Activated naive CD4-positive, alpha-beta T cell treated with anti-CD3 and anti-CD28 coated beads, Interleukin-2, amount 50 U/mL, for 24 hours (primary cell): ENCODE data around the gene ZNF506.
"Not testable (repeated sequence)": the region's sequence is repeated elsewhere in the genome, so short reads cannot be mapped to it uniquely, and the experiment has no call there.

ENCODE experiments used
- H3K27ac Mint-ChIP-seq: one replicate; pipeline ENCODE4 v1.8.0; 2021; ENCODE audit warnings: mild to moderate bottlenecking, mixed read lengths
- H3K27me3 Mint-ChIP-seq: one replicate; pipeline ENCODE4 v1.8.0; 2021; ENCODE audit warnings: mixed read lengths
- H3K36me3 Mint-ChIP-seq: one replicate; pipeline ENCODE4 v1.8.0; 2021; ENCODE audit warnings: mixed read lengths
- H3K4me1 Mint-ChIP-seq: one replicate; pipeline ENCODE4 v1.8.0; 2021; ENCODE audit warnings: mixed read lengths
- H3K4me3 Mint-ChIP-seq: one replicate; pipeline ENCODE4 v1.8.0; 2021; ENCODE audit warnings: mild to moderate bottlenecking, mixed read lengths
- H3K9me3 Mint-ChIP-seq: one replicate; pipeline ENCODE4 v1.8.0; 2021; ENCODE audit warnings: mixed read lengths

Gene ZNF506

GRCh38 chr19:19751846-19752245 lies 69.7 kb downstream of the ZNF506 start:
- Mint-ChIP-seq H3K36me3 (no peaks in the 10 kb centered on the region), H3K4me1 (no peaks in the 10 kb centered on the region), H3K9me3 (no peaks in the 10 kb centered on the region), H3K27me3 (no peaks in the 10 kb centered on the region), H3K27ac (no peak overlapping the region), H3K4me3 (no peak overlapping the region)

GRCh38 chr19:19750842-19751790 lies 70.4 kb downstream of the ZNF506 start:
- H3K4me1 Mint-ChIP-seq, result no peaks in the 10 kb centered on the region
- no peak overlapping the region for H3K27ac Mint-ChIP-seq
- H3K4me3 Mint-ChIP-seq, result no peak overlapping the region
- H3K27me3 Mint-ChIP-seq, result no peaks in the 10 kb centered on the region
- no peaks in the 10 kb centered on the region for H3K36me3 Mint-ChIP-seq
- H3K9me3 Mint-ChIP-seq, result no peaks in the 10 kb centered on the region

- no peaks in the 10 kb centered on the region for H3K4me1 Mint-ChIP-seq
- H3K27ac Mint-ChIP-seq, result no peak overlapping the region
- H3K36me3 Mint-ChIP-seq, result no peaks in the 10 kb centered on the region
- H3K9me3 Mint-ChIP-seq, result no peaks in the 10 kb centered on the region
- no peak overlapping the region for H3K4me3 Mint-ChIP-seq
- H3K27me3 Mint-ChIP-seq, result no peaks in the 10 kb centered on the region
Measured at GRCh38 chr19:19749908-19750841, 71.4 kb downstream of the ZNF506 start.

GRCh38 chr19:19749117-19749907 lies 72.2 kb downstream of the ZNF506 start:
- no peak overlapping the region for H3K4me3 Mint-ChIP-seq
- no peaks in the 10 kb centered on the region for H3K36me3 Mint-ChIP-seq
- H3K27me3 Mint-ChIP-seq, result no peaks in the 10 kb centered on the region
- H3K4me1 Mint-ChIP-seq, result no peaks in the 10 kb centered on the region
- H3K27ac Mint-ChIP-seq, result peak overlapping the region; percentile 43
- no peaks in the 10 kb centered on the region for H3K9me3 Mint-ChIP-seq

- no peaks in the 10 kb centered on the region for H3K4me1 Mint-ChIP-seq
- no peaks in the 10 kb centered on the region for H3K36me3 Mint-ChIP-seq
- H3K27ac Mint-ChIP-seq, result no peak overlapping the region
- H3K9me3 Mint-ChIP-seq, result no peaks in the 10 kb centered on the region
- no peak overlapping the region for H3K4me3 Mint-ChIP-seq
- no peaks in the 10 kb centered on the region for H3K27me3 Mint-ChIP-seq
Measured at GRCh38 chr19:19748249-19748938, 73.2 kb downstream of the ZNF506 start.

- Mint-ChIP-seq H3K4me3 (no peak overlapping the region), H3K9me3 (no peaks in the 10 kb centered on the region), H3K27me3 (no peaks in the 10 kb centered on the region), H3K27ac (no peak overlapping the region), H3K36me3 (no peaks in the 10 kb centered on the region), H3K4me1 (no peaks in the 10 kb centered on the region)
Measured at GRCh38 chr19:19747357-19748220, 74.0 kb downstream of the ZNF506 start.

GRCh38 chr19:19746286-19747213 lies 75.0 kb downstream of the ZNF506 start:
- Mint-ChIP-seq H3K27me3 (no peaks in the 10 kb centered on the region), H3K36me3 (no peaks in the 10 kb centered on the region), H3K9me3 (no peaks in the 10 kb centered on the region), H3K27ac (no peak overlapping the region), H3K4me1 (no peaks in the 10 kb centered on the region), H3K4me3 (no peak overlapping the region)

- no peaks in the 10 kb centered on the region for H3K27me3 Mint-ChIP-seq
- H3K27ac Mint-ChIP-seq, result no peak overlapping the region
- H3K4me1 Mint-ChIP-seq, result no peaks in the 10 kb centered on the region
- H3K4me3 Mint-ChIP-seq, result no peak overlapping the region
- H3K9me3 Mint-ChIP-seq, result no peaks in the 10 kb centered on the region
- no peaks in the 10 kb centered on the region for H3K36me3 Mint-ChIP-seq
Measured at GRCh38 chr19:19745496-19746285, 75.9 kb downstream of the ZNF506 start.

GRCh38 chr19:19744641-19745040 lies 76.9 kb downstream of the ZNF506 start:
- no peaks in the 10 kb centered on the region for H3K9me3 Mint-ChIP-seq
- H3K36me3 Mint-ChIP-seq, result no peaks in the 10 kb centered on the region
- no peaks in the 10 kb centered on the region for H3K4me1 Mint-ChIP-seq
- no peaks in the 10 kb centered on the region for H3K27me3 Mint-ChIP-seq
- H3K27ac Mint-ChIP-seq, result no peak overlapping the region
- H3K4me3 Mint-ChIP-seq, result no peak overlapping the region

- not testable (repeated sequence) for H3K9me3 Mint-ChIP-seq, H3K4me3 Mint-ChIP-seq, H3K27me3 Mint-ChIP-seq, H3K4me1 Mint-ChIP-seq, H3K27ac Mint-ChIP-seq, H3K36me3 Mint-ChIP-seq
Measured at GRCh38 chr19:19743921-19744320, 77.6 kb downstream of the ZNF506 start.

- no peaks in the 10 kb centered on the region for H3K9me3 Mint-ChIP-seq
- H3K4me1 Mint-ChIP-seq, result no peaks in the 10 kb centered on the region
- no peak overlapping the region for H3K27ac Mint-ChIP-seq
- no peaks in the 10 kb centered on the region for H3K36me3 Mint-ChIP-seq
- H3K27me3 Mint-ChIP-seq, result no peaks in the 10 kb centered on the region
- no peak overlapping the region for H3K4me3 Mint-ChIP-seq
Measured at GRCh38 chr19:19743176-19743575, 78.4 kb downstream of the ZNF506 start.

GRCh38 chr19:19742773-19743172 lies 78.8 kb downstream of the ZNF506 start:
- Mint-ChIP-seq H3K9me3 (no peaks in the 10 kb centered on the region), H3K36me3 (no peaks in the 10 kb centered on the region), H3K4me1 (no peaks in the 10 kb centered on the region), H3K27ac (no peak overlapping the region), H3K4me3 (no peak overlapping the region), H3K27me3 (no peaks in the 10 kb centered on the region)
